GM18519 (cell line): ENCODE results near the gene SLC22A23.

ENCODE experiments used
- ATAC-seq: cut with Tn5 transposase; IDR thresholded peaks from one replicate; pipeline ENCODE4 v1.9.1; 2021; ENCODE audit warnings: mild to moderate bottlenecking, moderate library complexity; ENCODE audit not compliant: unreplicated experiment, low FRiP score

The SLC22A23 gene

DNA sequence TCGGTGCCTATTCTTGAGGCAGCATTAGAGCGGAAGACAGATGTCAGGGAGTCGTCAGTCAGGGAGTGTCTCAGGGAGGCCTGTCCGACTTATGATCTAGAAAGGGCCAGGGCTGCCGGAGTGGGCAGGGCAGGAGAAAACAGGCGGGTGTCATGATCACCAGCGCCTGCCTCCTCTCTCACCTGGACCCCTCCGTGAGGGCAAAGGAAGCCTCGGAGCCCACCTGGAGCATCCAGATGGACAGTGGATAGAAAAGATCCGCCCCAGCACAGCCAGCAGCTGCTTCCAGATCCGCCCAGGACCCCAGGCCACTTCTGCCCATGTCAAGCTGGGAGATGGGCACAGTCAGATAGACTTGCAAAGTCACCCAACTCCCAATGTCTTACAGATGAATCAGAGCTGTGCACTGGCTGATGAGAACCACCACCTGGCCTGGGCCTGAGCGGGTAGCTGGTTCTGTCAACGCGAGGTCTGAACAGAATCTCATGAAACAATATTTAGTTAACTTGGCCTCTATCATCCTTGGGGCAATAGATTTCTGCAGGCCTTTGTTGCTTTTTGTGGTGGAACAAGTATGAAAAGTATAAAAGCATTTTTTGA is 175.9 kb downstream of the SLC22A23 start:
- no peak for ATAC-seq

DNA sequence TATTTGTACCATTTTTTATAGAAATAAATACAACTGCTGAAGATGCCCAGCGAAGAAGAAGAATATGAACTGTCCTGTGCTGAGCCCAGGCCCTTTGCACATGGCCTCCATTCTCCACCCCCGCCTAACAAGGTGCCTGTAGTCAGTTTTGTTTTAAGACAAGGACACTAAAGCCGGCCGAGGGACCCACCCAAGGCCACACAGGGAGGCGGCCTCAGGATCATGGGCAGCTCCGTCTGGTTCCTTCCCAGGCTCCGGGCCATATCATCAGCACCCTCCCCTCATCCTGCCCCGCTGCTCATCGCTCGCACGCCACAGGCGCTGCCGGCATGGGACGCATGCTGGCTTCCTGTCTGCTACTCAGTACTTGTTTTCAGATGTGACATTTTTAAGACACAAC is 176.8 kb downstream of the SLC22A23 start:
- ATAC-seq: no peak

DNA sequence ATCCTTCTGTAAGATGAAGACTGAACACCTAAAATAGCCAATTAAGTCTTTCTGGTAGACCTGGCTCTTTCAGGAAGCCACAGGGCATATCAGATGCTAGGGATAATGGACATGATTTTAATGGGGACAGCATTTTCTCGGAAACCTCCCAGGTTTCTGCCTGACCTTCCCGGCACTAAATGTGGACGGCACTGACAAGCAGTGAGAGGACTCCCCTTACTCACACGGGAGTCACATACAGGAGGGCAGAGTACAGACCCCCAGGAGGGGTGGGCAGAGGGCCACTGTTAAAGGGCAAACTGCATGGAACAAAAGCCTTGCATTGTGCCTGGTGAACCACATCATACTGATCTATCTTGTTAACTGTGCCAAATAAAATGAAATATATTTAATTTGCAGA is 178.2 kb downstream of the SLC22A23 start:
- ATAC-seq: no peak

DNA sequence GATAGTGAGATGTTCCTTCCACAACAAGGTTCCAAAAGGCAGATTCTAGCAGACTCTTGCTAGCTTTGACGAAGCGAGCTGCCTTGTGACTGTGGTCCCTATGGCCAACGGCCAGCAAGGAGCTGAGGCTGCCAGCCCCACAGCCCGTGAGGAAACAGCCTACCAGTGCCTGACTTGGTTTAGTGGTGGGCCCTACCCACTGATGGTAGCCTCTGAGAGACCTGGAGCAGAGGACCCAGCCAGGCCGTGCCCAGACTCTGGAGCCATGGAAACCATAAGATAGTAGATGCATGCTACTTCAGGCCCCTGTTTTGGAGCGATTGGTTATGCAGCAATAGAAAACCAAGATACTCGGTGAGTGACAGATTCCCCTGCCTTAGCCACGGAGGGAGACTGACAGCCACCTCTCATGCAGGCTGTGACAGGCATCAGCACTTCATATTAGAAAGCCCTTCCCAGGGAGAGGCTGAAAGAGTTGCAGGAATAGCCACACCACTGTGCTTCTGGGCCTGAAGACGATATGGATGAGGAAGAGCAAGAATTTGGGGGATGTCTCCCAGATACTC is 178.9 kb downstream of the SLC22A23 start:
- ATAC-seq: no peak

DNA sequence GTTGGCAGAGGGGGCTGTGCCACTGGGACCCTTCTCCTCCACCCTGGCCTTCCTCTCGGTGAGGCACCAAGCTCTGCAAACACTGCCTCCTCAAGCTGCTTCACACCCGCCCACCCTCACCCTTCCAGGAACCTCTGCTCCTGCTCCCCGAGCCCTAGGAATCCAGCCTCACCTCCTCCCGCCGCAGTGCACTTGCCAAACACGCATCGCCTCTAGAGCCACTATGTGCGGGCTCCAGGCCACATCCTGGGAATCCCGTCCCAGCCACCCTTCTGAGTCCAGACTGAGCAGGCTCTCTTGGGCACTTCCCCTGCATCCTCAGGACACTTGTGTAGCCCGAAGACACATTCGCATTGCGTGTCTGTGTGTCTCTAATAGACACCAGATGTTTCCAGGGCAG is 179.6 kb downstream of the SLC22A23 start:
- ATAC-seq: no peak

DNA sequence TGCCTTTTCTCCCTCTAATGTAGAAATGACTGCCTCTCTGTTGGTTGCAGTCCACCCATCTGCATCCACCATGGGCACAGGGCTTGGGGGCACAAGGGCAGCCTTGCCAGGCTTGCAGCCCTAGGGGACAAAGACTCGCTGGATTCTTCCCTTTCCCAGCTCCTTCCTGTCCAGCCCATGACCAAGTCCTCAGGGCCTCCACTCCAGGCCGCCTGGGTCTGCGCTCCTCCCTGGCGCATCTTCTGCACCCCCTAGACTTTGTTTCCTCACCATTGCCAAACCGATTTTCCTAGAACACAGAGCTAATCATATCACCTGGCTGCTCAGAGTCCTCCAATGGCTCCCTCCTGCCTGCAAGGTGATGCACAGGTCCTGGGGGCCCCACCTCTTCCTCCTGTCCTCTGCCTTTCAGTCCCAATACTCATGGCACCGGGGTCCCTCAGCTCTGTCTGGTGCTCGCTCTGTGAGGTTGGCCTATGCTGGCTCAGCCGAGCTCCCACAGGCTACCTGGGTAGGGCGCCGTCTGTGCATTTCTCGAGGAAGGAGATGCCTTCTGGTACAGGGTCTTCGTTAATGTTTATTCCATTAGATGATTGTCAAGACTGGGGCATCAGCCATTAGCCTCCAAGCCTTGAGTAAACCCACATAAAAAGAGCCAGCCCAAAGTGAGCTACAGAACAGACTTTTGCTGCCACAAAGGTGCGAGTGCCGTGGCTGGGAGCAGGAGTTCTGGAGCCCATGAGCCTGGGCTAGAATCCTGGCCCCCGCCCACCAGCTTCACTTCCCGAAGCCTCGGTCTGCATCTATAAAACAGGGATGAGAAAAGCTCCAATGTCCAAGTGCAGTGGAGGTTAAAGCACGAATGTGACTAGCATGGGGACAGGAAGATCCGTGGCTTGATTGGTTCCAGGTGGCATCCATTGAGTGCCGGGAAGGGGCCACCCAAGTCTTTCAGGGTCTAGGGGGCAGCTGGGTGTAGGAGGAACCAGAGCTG is 180.4 kb downstream of the SLC22A23 start:
- ATAC-seq: no peak

DNA sequence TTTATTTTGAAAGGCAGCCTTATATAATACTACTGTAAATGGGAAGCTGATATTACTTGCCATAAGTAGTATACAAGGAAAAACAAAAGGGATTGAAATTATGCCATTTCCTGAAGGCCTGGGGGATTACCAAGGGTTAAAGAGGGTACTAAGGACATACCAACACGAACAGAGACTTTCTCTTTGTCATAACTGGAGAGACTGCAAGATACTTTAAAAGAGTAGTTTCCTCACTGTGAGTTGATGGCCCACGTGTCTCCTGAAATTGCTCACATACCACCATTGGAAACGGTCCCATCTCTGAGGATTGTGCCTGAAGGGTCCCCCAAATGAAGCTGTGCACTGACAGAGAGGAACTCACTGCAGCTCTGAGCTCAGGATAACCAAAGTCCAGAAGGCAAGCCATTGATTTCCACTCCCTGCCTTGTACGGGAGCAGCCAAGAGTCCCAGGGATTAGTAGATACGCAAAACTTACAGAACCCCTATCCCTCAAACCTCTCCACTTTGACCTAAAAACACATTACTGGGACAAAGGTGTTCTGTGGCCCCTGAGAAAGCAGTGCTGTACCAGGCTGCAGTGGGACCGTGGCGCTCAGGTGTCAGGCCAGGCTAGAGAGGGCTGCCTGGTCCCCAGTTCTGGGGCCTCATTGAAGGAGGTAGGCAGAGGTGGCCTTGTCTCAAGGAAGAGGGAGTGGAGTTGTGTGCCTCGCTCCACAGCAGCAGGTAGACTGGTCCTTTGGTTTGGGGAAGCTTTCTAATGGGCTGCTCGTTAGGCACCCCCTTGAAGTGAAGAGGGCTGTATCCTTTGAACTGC is 182.9 kb downstream of the SLC22A23 start:
- no peak for ATAC-seq

DNA sequence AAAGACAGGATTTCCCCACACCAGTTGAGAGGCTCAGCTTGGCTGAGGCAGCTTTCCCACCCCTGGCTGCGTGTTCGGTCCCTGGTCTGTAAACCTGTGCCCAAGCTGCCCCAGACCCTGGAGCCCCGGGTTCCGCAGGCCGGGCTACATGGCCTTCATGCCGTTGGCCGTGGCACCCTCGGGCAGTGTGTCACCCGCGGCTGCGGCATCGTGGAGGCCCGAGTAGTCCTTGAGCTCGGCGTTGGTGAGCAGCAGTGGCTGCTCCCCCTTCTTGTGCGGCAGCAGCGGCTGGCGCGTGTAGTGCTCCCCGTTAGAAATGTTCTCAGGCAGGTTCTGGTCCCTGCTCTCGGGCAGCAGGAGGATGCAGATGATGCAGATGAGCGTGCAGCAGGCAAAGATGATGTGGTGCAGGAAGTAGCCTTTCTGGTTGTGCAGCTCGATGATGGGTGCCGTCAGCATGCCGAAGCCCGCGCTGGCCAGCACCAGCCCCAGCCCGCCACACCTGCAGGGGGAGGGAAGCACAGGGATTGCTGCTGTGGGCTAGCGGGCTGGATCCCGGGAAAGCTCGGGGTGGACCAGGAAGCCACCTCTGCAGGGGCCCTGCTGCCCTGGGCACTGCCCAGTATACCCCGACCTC is 183.8 kb downstream of the SLC22A23 start:
- no peak for ATAC-seq

DNA sequence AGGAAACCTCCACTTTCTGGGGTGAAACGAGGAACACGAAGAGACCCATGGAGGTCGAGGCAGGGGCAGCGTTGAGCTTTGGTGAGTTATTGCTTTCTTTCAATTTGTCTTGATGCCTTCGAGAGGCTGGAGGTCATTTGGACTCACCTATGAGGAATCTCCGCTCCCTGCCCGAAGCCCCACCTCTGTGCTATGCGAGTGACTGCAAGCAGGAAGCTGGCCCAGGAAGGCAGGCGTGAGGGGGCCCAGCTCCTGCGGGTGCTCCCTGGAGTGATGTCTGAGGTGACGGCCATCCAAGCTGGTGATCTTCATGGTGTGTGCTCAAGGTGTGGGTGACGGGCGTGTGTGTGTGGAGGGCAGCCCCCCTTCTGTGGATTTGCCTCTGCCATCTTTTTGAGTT is 185.1 kb downstream of the SLC22A23 start:
- ATAC-seq: no peak

DNA sequence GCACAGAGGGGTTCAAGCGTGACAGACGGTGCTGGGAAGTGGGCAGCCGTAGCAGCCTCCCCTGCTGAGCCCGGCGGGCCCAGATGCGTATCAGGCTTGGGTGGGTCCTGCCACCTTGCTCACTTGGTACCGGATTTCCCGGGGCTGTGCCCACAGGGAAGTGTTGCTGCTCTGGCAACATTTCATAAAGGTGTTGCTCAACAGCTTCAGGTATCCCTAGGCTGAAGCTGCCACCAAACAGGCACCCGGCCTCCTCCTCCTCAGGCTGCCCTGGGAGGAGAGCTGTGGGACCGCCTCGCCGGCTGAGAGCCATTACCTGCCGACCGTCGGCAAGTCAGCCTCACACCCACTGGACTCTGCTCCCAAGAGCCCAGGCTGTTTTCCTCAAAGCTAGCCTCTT is 186.6 kb downstream of the SLC22A23 start:
- ATAC-seq: no peak

DNA sequence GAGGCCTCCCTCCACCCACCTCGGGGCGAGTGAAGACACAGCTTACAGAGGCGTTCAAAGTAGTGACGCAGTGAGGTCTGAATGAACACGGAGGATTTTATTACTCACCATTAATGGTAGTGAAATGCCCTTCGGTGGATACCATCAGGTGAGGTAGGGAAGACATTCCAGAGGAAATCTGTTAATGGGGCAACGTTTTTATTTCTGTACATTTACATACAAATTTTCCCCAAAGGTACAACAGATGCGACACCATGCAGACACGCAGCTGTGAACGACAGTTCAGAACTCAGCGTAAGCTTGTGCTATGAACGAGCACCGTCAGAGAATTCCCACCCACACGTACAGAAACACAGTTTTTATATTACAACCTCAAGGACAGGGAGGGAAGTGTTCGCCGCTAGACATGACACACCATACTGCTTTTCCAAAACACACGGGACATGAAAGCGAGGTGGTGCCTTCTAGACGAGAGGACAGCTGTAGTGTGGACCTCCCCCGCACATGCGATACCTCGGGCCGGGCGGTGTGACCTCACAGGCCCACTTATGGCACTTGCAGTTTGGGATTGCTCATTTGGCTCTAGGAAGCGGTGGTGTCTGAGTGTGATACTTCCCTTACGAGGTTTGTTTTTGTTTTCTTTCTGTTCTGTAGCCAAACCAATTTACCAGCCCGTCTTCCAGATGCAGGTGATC is 187.4 kb downstream of the SLC22A23 start:
- ATAC-seq: no peak

DNA sequence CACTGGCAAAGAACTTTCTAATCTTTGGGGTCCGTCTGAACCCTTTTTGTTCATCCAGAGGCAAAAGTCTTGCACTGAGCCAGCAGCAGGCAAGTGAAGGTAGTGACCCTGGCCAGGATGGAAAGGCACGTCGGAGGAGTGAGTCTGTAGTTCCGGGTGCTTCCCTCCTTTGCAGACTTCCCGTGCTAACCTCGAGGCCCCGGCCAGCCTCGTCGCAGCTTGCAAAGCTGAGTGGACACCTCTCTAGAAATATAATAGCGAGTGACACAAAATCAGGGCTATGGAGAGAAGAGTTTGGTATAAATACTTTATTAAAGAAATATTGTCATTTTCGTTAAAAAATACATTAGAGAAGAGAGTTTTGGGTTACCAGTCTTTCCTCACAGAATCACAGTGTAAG is 188.2 kb downstream of the SLC22A23 start:
- ATAC-seq: no peak

DNA sequence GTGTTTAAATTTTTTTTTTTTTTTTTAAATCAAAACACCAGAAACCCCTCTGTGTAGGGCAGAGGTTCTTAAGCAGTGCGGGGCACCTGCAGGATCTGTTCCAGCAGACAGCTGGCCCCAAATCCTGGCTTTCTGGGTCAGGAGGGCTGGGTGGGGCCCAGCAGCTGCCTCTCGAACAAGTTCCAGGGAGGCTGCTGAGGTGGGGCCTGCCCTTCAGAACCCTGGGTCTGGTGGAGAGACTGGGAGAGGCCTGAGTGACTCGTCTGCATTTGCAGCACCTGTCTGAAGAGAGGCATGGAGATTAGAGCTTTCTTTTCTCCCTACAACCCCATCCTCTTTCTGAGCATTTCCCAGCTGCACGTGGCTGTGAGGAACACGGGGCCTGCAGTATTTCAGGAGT is 189.7 kb downstream of the SLC22A23 start:
- no peak for ATAC-seq

DNA sequence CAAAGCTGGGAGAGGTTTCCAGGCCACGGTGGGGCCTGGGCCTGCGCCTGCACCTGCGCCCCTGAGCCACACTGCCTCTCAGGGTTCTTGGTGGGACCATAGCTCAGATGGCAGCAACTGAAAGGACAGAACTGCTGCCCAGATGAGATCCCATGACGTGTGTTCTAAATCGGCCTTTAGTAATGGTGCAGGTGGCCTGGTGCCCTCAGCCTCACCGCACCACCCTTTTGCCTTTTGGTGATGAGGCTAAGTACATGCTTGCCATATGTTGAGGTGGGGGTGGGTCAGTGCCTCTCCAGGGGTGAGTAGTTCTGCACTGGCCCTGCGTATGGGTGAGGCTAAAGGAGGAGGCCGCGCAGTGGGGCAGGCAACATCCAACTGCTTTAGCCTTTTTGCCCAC is 190.7 kb downstream of the SLC22A23 start:
- ATAC-seq: no peak

DNA sequence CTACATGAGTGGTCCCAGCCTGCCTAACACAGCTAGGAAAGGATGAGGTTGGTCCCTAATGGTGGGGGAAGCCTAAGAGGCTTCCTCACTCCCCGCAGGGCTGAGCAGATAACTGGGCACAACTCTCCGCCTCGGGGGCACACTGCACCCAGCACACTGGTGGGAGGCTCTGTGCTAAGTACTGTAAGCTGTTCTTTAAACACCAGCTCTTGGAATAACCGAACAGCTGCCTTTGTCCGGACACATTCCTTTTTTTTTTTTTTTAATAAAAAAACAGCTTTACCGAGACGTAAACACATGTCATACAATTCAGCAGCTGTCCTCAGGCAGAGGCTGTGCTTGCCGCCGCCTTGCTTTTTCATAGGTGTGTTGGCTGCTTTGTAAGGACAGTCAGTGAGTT is 191.2 kb downstream of the SLC22A23 start:
- no peak for ATAC-seq

DNA sequence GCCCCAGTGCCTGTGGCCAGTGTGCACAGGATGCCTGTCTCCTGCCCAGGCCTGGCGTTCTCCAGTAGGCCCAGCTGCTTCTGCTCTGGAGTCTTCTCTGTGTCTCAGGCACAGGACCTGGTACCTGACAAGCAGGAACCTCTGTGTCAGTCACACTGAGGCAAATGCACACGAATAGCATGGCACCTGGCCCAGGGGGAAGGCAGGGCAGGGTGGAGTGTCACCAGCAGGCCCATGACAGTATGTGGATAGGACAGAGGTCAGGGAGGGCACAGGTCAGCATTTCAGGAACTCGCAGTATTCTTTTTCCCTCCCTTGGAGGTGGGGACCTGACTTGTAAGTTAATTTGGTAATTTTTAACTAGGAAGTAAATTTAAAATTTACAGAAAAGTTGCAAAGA is 192.5 kb downstream of the SLC22A23 start:
- ATAC-seq: no peak

DNA sequence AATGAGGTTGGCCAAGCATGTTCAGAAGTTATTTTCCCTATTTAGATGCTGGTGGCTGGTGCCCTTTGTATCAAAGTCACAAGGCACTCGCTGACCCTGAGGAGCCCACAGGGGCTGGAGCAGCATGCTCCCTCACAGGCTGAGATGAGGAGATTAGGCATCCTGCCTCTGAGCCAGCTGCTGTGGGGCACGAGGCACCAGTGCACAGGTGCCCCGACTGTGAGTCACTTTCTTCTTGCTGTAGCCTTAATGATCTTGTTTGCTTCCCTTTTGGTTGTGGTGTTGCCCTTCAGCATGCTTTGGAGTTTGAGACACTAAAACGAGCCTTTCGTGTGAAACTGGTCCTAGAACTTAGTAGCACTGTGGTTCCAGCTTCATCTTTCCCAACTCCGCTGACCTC is 193.8 kb downstream of the SLC22A23 start:
- ATAC-seq: no peak

DNA sequence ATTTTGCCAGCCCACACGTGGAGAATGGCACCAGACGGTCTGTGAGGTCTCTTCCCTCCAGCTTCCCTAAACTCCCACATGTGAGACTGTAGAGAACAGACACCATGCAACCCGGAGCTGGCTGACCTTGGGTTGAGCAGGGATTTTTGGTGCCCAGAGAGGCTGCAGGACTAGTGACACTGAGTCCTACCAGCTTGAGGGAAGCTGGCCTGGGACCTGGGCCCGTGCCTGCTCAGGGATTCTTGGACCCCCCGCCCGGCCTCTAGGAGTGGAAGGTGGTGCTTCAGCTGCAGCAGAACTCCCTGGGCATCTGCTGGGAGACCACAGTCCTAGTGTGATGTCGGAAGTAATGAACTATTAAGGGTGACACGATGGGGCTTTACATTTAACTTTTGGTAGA is 194.9 kb downstream of the SLC22A23 start:
- no peak for ATAC-seq

DNA sequence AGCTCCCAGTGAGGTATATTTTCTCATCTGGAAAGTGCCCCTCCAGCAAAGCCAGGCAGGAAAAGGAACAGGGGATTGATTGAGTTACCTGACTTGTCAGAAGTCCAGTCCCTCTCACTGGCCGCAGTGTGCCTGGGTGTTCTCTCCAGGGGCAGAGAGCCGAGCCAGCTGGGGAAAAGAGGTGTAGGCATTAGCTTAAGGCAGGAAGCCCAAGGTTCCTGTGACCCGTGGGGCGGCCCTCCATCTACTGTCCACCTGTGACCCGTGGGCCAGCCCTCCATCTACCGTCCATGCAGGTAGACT is 195.4 kb downstream of the SLC22A23 start:
- ATAC-seq: no peak
